ENCODE results near the gene FOS.

- TF ChIP-seq FOXA1 (IDR thresholded peaks at IDR 0.05) (no peak), L3MBTL2 (conservative IDR thresholded peaks at IDR 0.05) (no peak), CTBP1 (IDR thresholded peaks at IDR 0.05; ENCODE audit: borderline replicate concordance) (no peak), TARDBP (IDR thresholded peaks at IDR 0.05) (no peak), BHLHE40 (IDR thresholded peaks at IDR 0.05; ENCODE audit: borderline replicate concordance) (no peak), SUZ12 (IDR thresholded peaks at IDR 0.05) (no peak), LEF1 (IDR thresholded peaks at IDR 0.05; ENCODE audit: borderline replicate concordance) (no peak), ARNT (IDR thresholded peaks at IDR 0.05) (no peak), NFRKB (IDR thresholded peaks at IDR 0.05) (no peak)
These were observed 24.8 kb downstream of the FOS start for GRCh38 chr14:75303381-75303789.
